HCT116 (cell line): Measurements from ENCODE around the gene CNTNAP5.

Source experiments
- ATF3 ChIP-seq: IDR thresholded peaks from 2 replicates; pipeline ENCODE4 v1.6.1; 2012
- CBX3 ChIP-seq: IDR thresholded peaks from 2 replicates; pipeline ENCODE4 v1.6.1; 2012; ENCODE audit warnings: low read depth
- CEBPB ChIP-seq: IDR thresholded peaks from 2 replicates; pipeline ENCODE4 v1.6.1; 2012; ENCODE audit warnings: low read depth
- CTCF ChIP-seq, 3 experiments: fragments of 200-600 bp in 1 of 3; sonication (generic) in 1 of 3; IDR thresholded peaks in 2 of 3; conservative IDR thresholded peaks in 1 of 3; 2 replicates each; pipeline ENCODE4 v1.5.1; 2012 to 2017; ENCODE audit warnings: low read depth in 2 of 3, low read length in 2 of 3, antibody characterized with exemption in 1 of 3, borderline replicate concordance in 1 of 3, control low read depth in 1 of 3, mild to moderate bottlenecking in 1 of 3, mixed read lengths in 1 of 3, mixed run types in 1 of 3, moderate library complexity in 1 of 3; ENCODE audit not compliant: insufficient read depth in 1 of 3
- EZH2 ChIP-seq: fragments of 200-600 bp; sonication (generic); IDR thresholded peaks from 2 replicates; pipeline ENCODE4 v1.6.1; 2017; ENCODE audit warnings: antibody characterized with exemption, mixed run types
- EZH2phosphoT487 ChIP-seq: fragments of 200-600 bp; IDR thresholded peaks from 2 replicates; pipeline ENCODE4 v1.6.1; 2018; ENCODE audit warnings: antibody characterized with exemption, borderline replicate concordance
- POLR2A ChIP-seq: IDR thresholded peaks from 2 replicates; pipeline ENCODE4 v1.7.0; 2011; ENCODE audit warnings: borderline replicate concordance; ENCODE audit not compliant: insufficient read depth, insufficient read length; ENCODE audit errors: extremely low read depth
- POLR2AphosphoS5 ChIP-seq: IDR thresholded peaks from 2 replicates; pipeline ENCODE4 v1.6.1; 2011; ENCODE audit warnings: mild to moderate bottlenecking, low read depth, low read length, moderate library complexity
- RAD21 ChIP-seq: IDR thresholded peaks from 2 replicates; pipeline ENCODE4 v1.6.1; 2012; ENCODE audit warnings: low read depth, mild to moderate bottlenecking
- SP1 ChIP-seq: IDR thresholded peaks from 2 replicates; pipeline ENCODE4 v1.6.1; 2012; ENCODE audit warnings: low read depth
- ZFX ChIP-seq: fragments of 450-650 bp; IDR thresholded peaks from 2 replicates; pipeline ENCODE4 v1.6.1; 2017
- TF ChIP-seq, protein P1 (sequence below): IDR thresholded peaks from 2 replicates; pipeline ENCODE4 v1.6.1; 2012; ENCODE audit warnings: low read depth

GRCh38 chr2:124318913-124319312 is 293.8 kb downstream of the CNTNAP5 start:
- TF ChIP-seq EZH2phosphoT487 (no peak), POLR2AphosphoS5 (no peak), CTCF (IDR thresholded peaks at IDR 0.05 in 2 of 3, conservative IDR thresholded peaks at IDR 0.05 in 1 of 3; ENCODE audit: borderline replicate concordance in 1 of 3, insufficient read depth in 1 of 3, low read depth in 2 of 3, low read length in 2 of 3) (no peak), CEBPB (no peak), ZFX (no peak), POLR2A (no peak), EZH2 (no peak), RAD21 (no peak), ATF3 (no peak), CBX3 (no peak), SP1 (no peak)
- TF ChIP-seq, protein P1, sequence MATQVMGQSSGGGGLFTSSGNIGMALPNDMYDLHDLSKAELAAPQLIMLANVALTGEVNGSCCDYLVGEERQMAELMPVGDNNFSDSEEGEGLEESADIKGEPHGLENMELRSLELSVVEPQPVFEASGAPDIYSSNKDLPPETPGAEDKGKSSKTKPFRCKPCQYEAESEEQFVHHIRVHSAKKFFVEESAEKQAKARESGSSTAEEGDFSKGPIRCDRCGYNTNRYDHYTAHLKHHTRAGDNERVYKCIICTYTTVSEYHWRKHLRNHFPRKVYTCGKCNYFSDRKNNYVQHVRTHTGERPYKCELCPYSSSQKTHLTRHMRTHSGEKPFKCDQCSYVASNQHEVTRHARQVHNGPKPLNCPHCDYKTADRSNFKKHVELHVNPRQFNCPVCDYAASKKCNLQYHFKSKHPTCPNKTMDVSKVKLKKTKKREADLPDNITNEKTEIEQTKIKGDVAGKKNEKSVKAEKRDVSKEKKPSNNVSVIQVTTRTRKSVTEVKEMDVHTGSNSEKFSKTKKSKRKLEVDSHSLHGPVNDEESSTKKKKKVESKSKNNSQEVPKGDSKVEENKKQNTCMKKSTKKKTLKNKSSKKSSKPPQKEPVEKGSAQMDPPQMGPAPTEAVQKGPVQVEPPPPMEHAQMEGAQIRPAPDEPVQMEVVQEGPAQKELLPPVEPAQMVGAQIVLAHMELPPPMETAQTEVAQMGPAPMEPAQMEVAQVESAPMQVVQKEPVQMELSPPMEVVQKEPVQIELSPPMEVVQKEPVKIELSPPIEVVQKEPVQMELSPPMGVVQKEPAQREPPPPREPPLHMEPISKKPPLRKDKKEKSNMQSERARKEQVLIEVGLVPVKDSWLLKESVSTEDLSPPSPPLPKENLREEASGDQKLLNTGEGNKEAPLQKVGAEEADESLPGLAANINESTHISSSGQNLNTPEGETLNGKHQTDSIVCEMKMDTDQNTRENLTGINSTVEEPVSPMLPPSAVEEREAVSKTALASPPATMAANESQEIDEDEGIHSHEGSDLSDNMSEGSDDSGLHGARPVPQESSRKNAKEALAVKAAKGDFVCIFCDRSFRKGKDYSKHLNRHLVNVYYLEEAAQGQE = no peak
